Stimulated activated CD4-positive, alpha-beta T cell treated with anti-CD3 and anti-CD28 coated beads, Interleukin-2, amount 100 ng/mL, for 4 hours (primary cell): ENCODE measurements around the gene ANXA1.

ENCODE experiments used
- DNase-seq: peaks from one replicate; pipeline ENCODE4 v3.0.0-alpha.2; 2020; ENCODE audit warnings: low read depth

Gene ANXA1

GRCh38 chr9:73138516-73138915 is 13.1 kb upstream of the ANXA1 start:
- DNase-seq: no peak

- DNase-seq: no peak
These were observed 10.4 kb upstream of the ANXA1 start for GRCh38 chr9:73141282-73141681.

GRCh38 chr9:73143711-73144328 is 7.8 kb upstream of the ANXA1 start:
- DNase-seq: no peak

GRCh38 chr9:73146111-73146815 is 5.4 kb upstream of the ANXA1 start:
- DNase-seq: no peak

- DNase-seq: no peak
These were observed 3.2 kb upstream of the ANXA1 start for GRCh38 chr9:73148447-73148937.

GRCh38 chr9:73149371-73150067 is 2.1 kb upstream of the ANXA1 start:
- DNase-seq: peak; percentile 15

GRCh38 chr9:73152543-73152844 is 829 bp downstream of the ANXA1 start:
- no peak for DNase-seq

GRCh38 chr9:73152953-73153352 is 1.3 kb downstream of the ANXA1 start:
- no peak for DNase-seq

- DNase-seq: no peak
These were observed 2.1 kb downstream of the ANXA1 start for GRCh38 chr9:73153793-73154227.

GRCh38 chr9:73154271-73154670 is 2.6 kb downstream of the ANXA1 start:
- no peak for DNase-seq

- no peak for DNase-seq
These were observed 3.1 kb downstream of the ANXA1 start for GRCh38 chr9:73154722-73155121.

- no peak for DNase-seq
These were observed 3.7 kb downstream of the ANXA1 start for GRCh38 chr9:73155377-73155776.

GRCh38 chr9:73155968-73156864 is 4.6 kb downstream of the ANXA1 start:
- no peak for DNase-seq

GRCh38 chr9:73156865-73157187 is 5.2 kb downstream of the ANXA1 start:
- DNase-seq: no peak

GRCh38 chr9:73157811-73158210 is 6.1 kb downstream of the ANXA1 start:
- no peak for DNase-seq

GRCh38 chr9:73158723-73159122 is 7.1 kb downstream of the ANXA1 start:
- DNase-seq: no peak

- no peak for DNase-seq
These were observed 9.2 kb downstream of the ANXA1 start for GRCh38 chr9:73160868-73161267.

GRCh38 chr9:73162987-73163768 is 11.5 kb downstream of the ANXA1 start:
- DNase-seq: no peak

- DNase-seq: no peak
These were observed 14.2 kb downstream of the ANXA1 start for GRCh38 chr9:73165911-73166310.

- no peak for DNase-seq
These were observed 14.8 kb downstream of the ANXA1 start for GRCh38 chr9:73166468-73166867.

- no peak for DNase-seq
These were observed 15.9 kb downstream of the ANXA1 start for GRCh38 chr9:73167614-73168013.
